Activated CD4-positive, alpha-beta T cell treated with anti-CD3 and anti-CD28 coated beads, Interleukin-2, amount 50 U/mL, for 48 hours (primary cell): ENCODE data around the gene STAM2.
"Not testable (repeated sequence)": the region's sequence is repeated elsewhere in the genome, so short reads cannot be mapped to it uniquely, and the experiment has no call there.

ENCODE experiments used
- DNase-seq, 2 experiments: peaks; one replicate each; pipeline ENCODE4 v3.0.0-alpha.2; 2020

Gene STAM2

GRCh38 chr2:152171718-152172117, 3.8 kb downstream of the STAM2 start:
- DNase-seq = no peak

GRCh38 chr2:152169158-152169557, 6.4 kb downstream of the STAM2 start:
- not testable (repeated sequence) for DNase-seq

GRCh38 chr2:152167470-152167869, 8.1 kb downstream of the STAM2 start:
- DNase-seq = not testable (repeated sequence)

- no peak for DNase-seq
Measured at GRCh38 chr2:152167065-152167464, 8.5 kb downstream of the STAM2 start.

- no peak for DNase-seq
Measured at GRCh38 chr2:152166633-152167032, 8.9 kb downstream of the STAM2 start.

GRCh38 chr2:152165780-152166179, 9.8 kb downstream of the STAM2 start:
- no peak for DNase-seq

- no peak for DNase-seq
Measured at GRCh38 chr2:152165306-152165705, 10.3 kb downstream of the STAM2 start.

- DNase-seq = not testable (repeated sequence)
Measured at GRCh38 chr2:152163669-152164068, 11.9 kb downstream of the STAM2 start.

GRCh38 chr2:152162141-152162540, 13.4 kb downstream of the STAM2 start:
- DNase-seq = no peak

- no peak for DNase-seq
Measured at GRCh38 chr2:152161598-152161997, 14.0 kb downstream of the STAM2 start.

GRCh38 chr2:152160378-152160777, 15.2 kb downstream of the STAM2 start:
- DNase-seq = not testable (repeated sequence)

- DNase-seq = no peak
Measured at GRCh38 chr2:152157253-152157652, 18.3 kb downstream of the STAM2 start.

- DNase-seq = no peak
Measured at GRCh38 chr2:152155209-152155608, 20.4 kb downstream of the STAM2 start.

- DNase-seq = no peak
Measured at GRCh38 chr2:152154462-152154861, 21.1 kb downstream of the STAM2 start.

GRCh38 chr2:152134488-152135280, 40.9 kb downstream of the STAM2 start:
- DNase-seq = peak; percentile 29 to 46

- no peak for DNase-seq
Measured at GRCh38 chr2:152132306-152132705, 43.3 kb downstream of the STAM2 start.

- DNase-seq = no peak
Measured at GRCh38 chr2:152127628-152128027, 47.9 kb downstream of the STAM2 start.

- DNase-seq = no peak
Measured at GRCh38 chr2:152126664-152127063, 48.9 kb downstream of the STAM2 start.

GRCh38 chr2:152122161-152122560, 53.4 kb downstream of the STAM2 start:
- no peak for DNase-seq

- DNase-seq = no peak
Measured at GRCh38 chr2:152120430-152120829, 55.1 kb downstream of the STAM2 start.

GRCh38 chr2:152115952-152116351, 59.6 kb downstream of the STAM2 start:
- no peak for DNase-seq

GRCh38 chr2:152114366-152114765, 61.2 kb downstream of the STAM2 start:
- no peak for DNase-seq

GRCh38 chr2:152107140-152107539, 68.4 kb downstream of the STAM2 start:
- not testable (repeated sequence) for DNase-seq

- no peak for DNase-seq
Measured at GRCh38 chr2:152106464-152106863, 69.1 kb downstream of the STAM2 start.

GRCh38 chr2:152103271-152103670, 72.3 kb downstream of the STAM2 start:
- DNase-seq = no peak
